ENCODE data around the gene NRSN1. TPM values are rescaled to one million over a fixed set of nuclear protein-coding genes. Genes with fewer than 3 reads are reported as not detected.

NRSN1 gene

GRCh38 chr6:24195836-24196597, 70.0 kb downstream of the NRSN1 start:
- Histone ChIP-seq H3K79me2 (ENCODE audit: control insufficient read depth, insufficient read depth, low read length) (no peaks in the 10 kb centered on the region), H3K4ac (ENCODE audit: low read depth, low read length) (no peak overlapping the region), H3K4me1 (ENCODE audit: control insufficient read depth, low read depth, low read length) (no peaks in the 10 kb centered on the region), H3K36me3 (ENCODE audit: control insufficient read depth, insufficient read depth, low read length) (no peaks in the 10 kb centered on the region), H3K4me3 (ENCODE audit: low read length) (no peak overlapping the region), H2BK120ac (ENCODE audit: low read depth, low read length) (no peak overlapping the region), H4K5ac (ENCODE audit: low read length) (no peak overlapping the region), H4K8ac (ENCODE audit: low read depth, low read length) (no peak overlapping the region), H3K9ac (ENCODE audit: low read length) (no peak overlapping the region), H2BK5ac (ENCODE audit: low read length) (no peak overlapping the region), H3K4me2 (ENCODE audit: low read length) (no peak overlapping the region), H3K23ac (ENCODE audit: low read length) (no peak overlapping the region), H3K79me1 (ENCODE audit: low read length) (no peaks in the 10 kb centered on the region), H3K56ac (ENCODE audit: low read length) (no peak overlapping the region), H2BK15ac (replicated peaks; ENCODE audit: low read depth) (no peak overlapping the region), H3K27ac (ENCODE audit: low read depth, low read length) (no peak overlapping the region), H3K27me3 (ENCODE audit: insufficient read depth, low read length, poor library complexity) (no peaks in the 10 kb centered on the region), H3K18ac (ENCODE audit: low read length) (no peak overlapping the region), H2AK5ac (ENCODE audit: low read length) (no peak overlapping the region)
- DNase-seq: no peak
- no CpG with 5 or more reads among the region's 3 CpGs for WGBS (ENCODE audit: extremely low coverage, insufficient coverage, low lambda C conversion rate)

Small RNAs within 50 kb of the gene (small RNA-seq; reads per million reads assigned to genes)
- not detected for gene RF00218 (ENCODE audit: insufficient read depth)
